Common myeloid progenitor, CD34-positive (primary cell): ENCODE data around the gene TMEM117.
A peak's percentile ranks its signal among the peaks of the same experiment; 100 is the strongest.
"Not testable (repeated sequence)": the region's sequence is repeated elsewhere in the genome, so short reads cannot be mapped to it uniquely, and the experiment has no call there.

Experiments used
- CTCF ChIA-PET: fragments of 350-600 bp; sonication (Branson Sonifier 250); formaldehyde crosslinking; loops from one replicate; lab custom pipeline; 2021; ENCODE audit warnings: antibody characterized with exemption; lab: Charles Lee
- POLR2A ChIA-PET: fragments of 350-600 bp; sonication (Branson Sonifier 250); formaldehyde crosslinking; loops from one replicate; lab custom pipeline; 2021; ENCODE audit warnings: antibody characterized with exemption; lab: Charles Lee
- DNase-seq, 3 donors: peaks; one replicate each; pipeline versions ENCODE4 v3.0.0 to v3.0.0-alpha.2; 2013
- H3K27ac ChIP-seq, 2 experiments: 1 replicate in 1 of 2; 2 replicates in 1 of 2; pipeline ENCODE4 v1.7.0; 2013; ENCODE audit warnings: inconsistent platforms in 2 of 2, low read length in 2 of 2, mild to moderate bottlenecking in 2 of 2, low read depth in 1 of 2, moderate library complexity in 1 of 2; ENCODE audit not compliant: severe bottlenecking in 2 of 2, insufficient read depth in 1 of 2, poor library complexity in 1 of 2
- H3K27me3 ChIP-seq, 5 experiments: replicated peaks in 2 of 5; 1 replicate in 3 of 5; 2 replicates in 2 of 5; pipeline versions ENCODE4 v1.6.1 to v1.7.0; 2013; ENCODE audit warnings: low read length in 4 of 5, mild to moderate bottlenecking in 2 of 5, moderate library complexity in 2 of 5, inconsistent platforms in 1 of 5; ENCODE audit not compliant: insufficient read depth in 5 of 5, control insufficient read depth in 4 of 5
- H3K36me3 ChIP-seq, 4 experiments: 1 replicate in 2 of 4; 2 replicates in 2 of 4; pipeline versions ENCODE4 v1.6.1 to v1.7.0; 2013; ENCODE audit warnings: low read length in 3 of 4, control low read depth in 1 of 4, mild to moderate bottlenecking in 1 of 4; ENCODE audit not compliant: control insufficient read depth in 4 of 4, insufficient read depth in 4 of 4
- H3K4me1 ChIP-seq, 4 experiments: 1 replicate in 3 of 4; 2 replicates in 1 of 4; pipeline versions ENCODE4 v1.6.1 to v1.7.1; 2013; ENCODE audit warnings: low read length in 3 of 4, mild to moderate bottlenecking in 3 of 4, control low read depth in 1 of 4, inconsistent platforms in 1 of 4, moderate library complexity in 1 of 4; ENCODE audit not compliant: control insufficient read depth in 4 of 4, insufficient read depth in 4 of 4; ENCODE audit errors: control extremely low read depth in 1 of 4
- H3K4me3 ChIP-seq, 7 experiments: 1 replicate in 4 of 7; 2 replicates in 3 of 7; pipeline versions ENCODE4 v1.5.1 to v1.7.0; 2013; ENCODE audit warnings: mild to moderate bottlenecking in 7 of 7, low read length in 6 of 7, moderate library complexity in 6 of 7, inconsistent platforms in 2 of 7, low read depth in 2 of 7, control low read depth in 1 of 7; ENCODE audit not compliant: insufficient read depth in 4 of 7, control insufficient read depth in 1 of 7; ENCODE audit errors: extremely low read depth in 1 of 7
- H3K9me3 ChIP-seq, 5 experiments: 1 replicate in 4 of 5; 2 replicates in 1 of 5; pipeline versions ENCODE4 v1.6.1 to v1.7.1; 2013; ENCODE audit warnings: low read length in 4 of 5, mild to moderate bottlenecking in 2 of 5, inconsistent platforms in 1 of 5, low read depth in 1 of 5, moderate library complexity in 1 of 5; ENCODE audit not compliant: control insufficient read depth in 4 of 5, insufficient read depth in 2 of 5; ENCODE audit errors: control extremely low read depth in 1 of 5
- WGBS: methylation state at CpG from one replicate; pipeline ENCODE4 v1.1.5; 2013; ENCODE audit not compliant: insufficient coverage; 5-methylcytosine and 5-hydroxymethylcytosine counted together

The TMEM117 gene

DNA sequence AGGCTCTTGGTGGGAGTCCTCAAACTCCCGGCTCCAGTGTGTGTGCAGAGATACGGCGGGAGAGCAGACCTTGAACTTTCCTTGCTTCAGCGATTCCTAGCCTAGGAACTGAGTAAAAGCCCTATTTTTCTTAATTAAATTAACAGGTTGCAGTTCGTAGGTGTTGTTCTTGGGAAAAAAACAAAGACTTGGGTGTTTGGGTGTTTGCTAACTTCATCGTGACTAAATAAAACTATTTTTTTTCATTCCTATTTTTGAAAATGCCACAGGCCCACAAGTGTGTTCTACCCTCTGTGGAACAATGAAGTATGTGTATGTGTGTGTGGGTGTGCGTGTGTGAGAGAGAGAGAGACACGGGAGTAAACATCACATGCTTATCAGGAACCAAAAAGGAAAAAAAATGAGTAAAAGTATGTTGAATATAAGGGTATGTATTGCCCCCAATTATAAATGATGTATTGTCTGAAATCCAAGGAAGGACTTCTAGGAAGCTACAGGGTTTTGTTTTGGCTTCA, 651 bp downstream of the TMEM117 start:
- peak; percentile 36 to 80 (median 67) for DNase-seq
- Histone ChIP-seq H3K36me3 (no peaks in the 10 kb centered on the region), H3K4me3 (peak overlapping the region; percentile 32 to 86 (median 74)), H3K9me3 (no peaks in the 10 kb centered on the region), H3K27me3 (peaks cover 0 to 2% (median 0%) of the 10 kb centered on the region in 5 experiments), H3K27ac (peak overlapping the region; percentile 42 to 80), H3K4me1 (peaks cover 18 to 33% (median 28%) of the 10 kb centered on the region in 4 experiments)
- ChIA-PET CTCF (interaction anchor here (0.8 to 2.4 kb wide), 3 partner anchors 19 to 31 kb away, joined by 3 to 17 read pairs (median 4); partner anchors contain the start of gene TWF1), POLR2A (interaction anchor here (0.8 to 1.0 kb wide), 2 partner anchors 30 to 32 kb away, joined by 3 read pairs; partner anchors contain the start of gene TWF1)
- WGBS: 8% methylated on average over 2 of the region's 8 CpGs

DNA sequence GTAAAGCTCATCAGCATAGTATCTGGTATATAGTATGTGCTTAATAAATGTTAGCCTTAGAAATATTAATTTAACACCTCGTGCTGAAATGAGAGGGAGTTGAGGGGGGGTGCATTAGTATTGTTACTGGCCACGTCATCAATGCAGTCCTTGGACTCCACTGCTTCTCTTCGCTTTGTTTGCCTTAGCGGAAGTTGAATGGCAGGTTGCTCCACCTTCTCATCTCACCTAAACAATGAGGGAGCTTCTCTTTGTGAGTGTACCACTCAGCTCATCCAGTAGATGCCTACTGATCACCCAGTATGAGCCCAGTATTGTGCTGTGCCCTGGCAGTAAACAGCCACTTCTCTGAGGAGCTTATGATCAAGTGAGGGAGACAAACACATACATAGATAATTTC, 4.5 kb downstream of the TMEM117 start:
- Histone ChIP-seq H3K9me3 (no peaks in the 10 kb centered on the region), H3K4me3 (no peak overlapping the region), H3K4me1 (peaks cover 8 to 15% (median 12%) of the 10 kb centered on the region in 4 experiments), H3K27me3 (no peaks in the 10 kb centered on the region), H3K27ac (no peak overlapping the region), H3K36me3 (no peaks in the 10 kb centered on the region)
- 87% methylated on average over 2 of the region's 4 CpGs for WGBS
- ChIA-PET CTCF (interaction anchor here (1.0 kb wide), 1 partner anchor 11 kb away, joined by 4 read pairs; no protein-coding TSS in a partner anchor), POLR2A (no interaction called here)
- DNase-seq: no peak

DNA sequence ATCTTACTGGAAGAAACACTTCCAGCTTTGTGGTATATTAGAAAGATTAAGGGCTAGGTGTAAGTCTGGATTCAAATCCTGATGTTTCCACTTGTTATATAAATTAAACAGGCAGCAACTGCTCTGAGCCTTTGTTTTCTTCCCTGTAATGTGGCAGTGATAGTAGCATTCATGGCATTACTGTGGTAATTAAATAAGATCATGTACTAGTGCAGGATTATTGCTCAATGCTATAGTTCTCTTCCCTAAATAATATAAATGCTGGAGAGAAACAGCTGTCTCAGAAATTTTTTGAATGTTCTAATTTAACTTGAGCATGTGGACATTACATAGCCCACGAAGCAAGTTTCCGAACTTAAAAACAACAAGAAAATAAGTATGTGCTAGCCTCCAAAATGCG, 5.4 kb downstream of the TMEM117 start:
- POLR2A ChIA-PET: no interaction called here

DNA sequence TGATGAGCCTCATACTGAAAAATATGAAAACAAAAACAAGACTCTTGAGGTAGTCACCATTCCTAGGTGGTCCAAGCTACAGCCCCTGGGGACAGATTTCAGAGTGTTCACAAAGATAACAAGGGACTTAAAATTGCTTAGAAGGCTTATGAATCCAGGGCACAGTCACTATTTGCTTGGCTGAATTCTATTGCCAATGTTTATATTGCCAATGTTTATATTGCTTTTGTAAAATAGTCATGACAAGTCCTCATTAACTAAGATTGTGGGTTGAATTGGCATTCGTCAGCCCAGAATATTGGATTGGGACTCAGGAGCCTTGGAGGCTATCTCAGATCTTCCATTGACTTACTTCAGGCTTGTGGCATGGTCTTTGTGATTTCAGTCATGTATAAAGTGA, 6.4 kb downstream of the TMEM117 start:
- Histone ChIP-seq H3K4me3 (no peak overlapping the region), H3K4me1 (peaks cover 0 to 3% (median 2%) of the 10 kb centered on the region in 4 experiments), H3K27me3 (no peaks in the 10 kb centered on the region), H3K27ac (no peak overlapping the region), H3K9me3 (peaks cover 0 to under 1% (median 0%) of the 10 kb centered on the region in 5 experiments), H3K36me3 (no peaks in the 10 kb centered on the region)
- CTCF ChIA-PET: no interaction called here
- no CpG with 5 or more reads among the region's 1 CpG for WGBS
- POLR2A ChIA-PET: no interaction called here
- DNase-seq: no peak

More for the DNA sequence above, 5.4 kb downstream of the TMEM117 start:
- DNase-seq: no peak
- Histone ChIP-seq H3K27me3 (no peaks in the 10 kb centered on the region), H3K9me3 (no peaks in the 10 kb centered on the region), H3K4me1 (peaks cover 7 to 8% (median 8%) of the 10 kb centered on the region in 4 experiments), H3K27ac (no peak overlapping the region), H3K36me3 (no peaks in the 10 kb centered on the region), H3K4me3 (no peak overlapping the region)
- CTCF ChIA-PET: interaction anchor here (1.1 kb wide), 1 partner anchor 9 kb away, joined by 3 read pairs; no protein-coding TSS in a partner anchor
- 89% methylated on average over 3 of the region's 3 CpGs for WGBS

DNA sequence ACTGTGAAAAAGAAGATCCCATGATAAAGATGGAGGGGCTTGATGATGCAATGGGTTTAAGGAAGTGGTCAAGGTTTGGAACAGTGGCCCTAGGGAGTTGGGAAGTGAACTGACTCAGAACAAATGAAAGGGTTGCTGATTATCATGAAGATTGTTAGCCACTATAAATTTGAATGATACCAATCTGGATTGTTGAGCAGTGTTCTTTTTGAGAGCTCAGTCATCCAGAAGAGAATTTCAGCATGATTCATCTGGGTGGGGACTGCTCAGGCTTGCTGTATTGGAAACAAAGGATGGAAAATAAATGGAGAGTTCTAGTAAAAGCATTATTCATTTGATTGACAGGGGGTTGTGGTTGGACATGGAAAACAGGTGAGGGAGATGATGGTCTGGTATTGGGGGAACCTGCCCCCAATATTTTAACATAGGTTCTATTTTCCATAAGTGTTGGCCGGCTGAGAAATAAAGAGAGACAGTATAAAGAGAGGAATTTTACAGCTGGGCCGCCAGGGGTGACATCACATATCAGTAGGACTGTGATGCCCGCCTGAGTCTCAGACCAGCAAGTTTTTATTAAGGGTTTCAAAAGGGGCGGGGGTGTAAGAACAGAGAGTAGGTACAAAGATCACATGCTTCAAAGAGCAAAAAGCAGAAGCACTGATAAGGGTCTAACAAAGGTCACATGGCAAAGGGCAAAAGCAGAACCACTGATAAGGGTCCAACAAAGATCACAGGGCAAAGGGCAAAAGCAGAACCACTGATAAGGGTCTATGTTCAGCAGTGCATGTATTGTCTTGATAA, 11.7 kb downstream of the TMEM117 start:
- DNase-seq, H3K36me3 ChIP-seq, H3K9me3 ChIP-seq, H3K27me3 ChIP-seq, H3K27ac ChIP-seq, POLR2A ChIA-PET, H3K4me1 ChIP-seq, H3K4me3 ChIP-seq: not testable (repeated sequence)
- WGBS: 100% methylated on average over 2 of the region's 4 CpGs
- CTCF ChIA-PET: interaction anchor here (1.0 kb wide), 1 partner anchor 30 kb away, joined by 3 read pairs; no protein-coding TSS in a partner anchor

DNA sequence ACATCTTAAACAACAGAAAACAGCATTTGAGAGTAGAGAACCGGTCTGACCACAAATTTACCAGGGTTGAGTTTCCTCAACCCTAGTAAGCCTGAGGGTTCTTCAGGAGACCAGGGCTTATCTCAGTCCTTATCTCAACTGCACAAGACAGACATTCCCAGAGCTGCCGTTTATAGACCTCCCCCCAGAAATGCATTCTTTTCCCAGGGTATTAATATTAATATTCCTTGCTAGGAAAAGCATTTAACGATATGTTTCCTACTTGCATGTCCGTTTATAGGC, 12.3 kb downstream of the TMEM117 start:
- H3K27me3 ChIP-seq: no peaks in the 10 kb centered on the region
- ChIA-PET CTCF (no interaction called here), POLR2A (no interaction called here)
- 100% methylated on average over 4 of the region's 4 CpGs for WGBS
- H3K9me3 ChIP-seq: peaks cover 0 to 8% (median 0%) of the 10 kb centered on the region in 5 experiments
- H3K4me3 ChIP-seq: no peak overlapping the region
- no peak overlapping the region for H3K27ac ChIP-seq
- H3K36me3 ChIP-seq: peaks cover 0 to 3% (median 0%) of the 10 kb centered on the region in 4 experiments
- no peaks in the 10 kb centered on the region for H3K4me1 ChIP-seq
- DNase-seq: peak in 1 of 3 donors; percentile 14

DNA sequence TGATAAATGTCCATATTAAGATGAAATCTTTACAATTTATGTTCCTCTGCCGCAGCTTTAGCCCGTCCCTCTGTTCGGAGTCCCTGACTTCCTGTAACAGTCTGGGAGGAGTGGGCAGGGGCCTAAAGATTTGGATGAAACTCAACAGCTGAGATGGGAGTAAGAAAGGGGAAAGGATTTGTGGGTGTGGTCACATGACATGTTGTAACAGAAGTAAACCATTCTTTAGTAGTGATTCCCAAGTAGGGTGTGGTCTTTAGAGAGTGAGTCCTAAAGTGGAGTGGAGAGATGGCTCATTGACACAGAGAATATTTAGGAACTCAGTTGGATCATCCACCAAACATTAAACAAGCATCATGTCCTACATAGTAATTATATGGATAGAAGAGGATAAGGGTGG, 12.9 kb downstream of the TMEM117 start:
- CTCF ChIA-PET: no interaction called here
- no peak overlapping the region for H3K27ac ChIP-seq
- peaks cover 0 to 3% (median 0%) of the 10 kb centered on the region in 4 experiments for H3K36me3 ChIP-seq
- WGBS: 100% methylated on average over 2 of the region's 3 CpGs
- no peak overlapping the region for H3K4me3 ChIP-seq
- no peak for DNase-seq
- POLR2A ChIA-PET: no interaction called here
- H3K9me3 ChIP-seq: peaks cover 0 to 8% (median 0%) of the 10 kb centered on the region in 5 experiments
- no peaks in the 10 kb centered on the region for H3K27me3 ChIP-seq
- H3K4me1 ChIP-seq: no peaks in the 10 kb centered on the region
